HG02763 (cell line): ENCODE data around the gene SLC10A7.
A peak's percentile ranks its signal among the peaks of the same experiment; 100 is the strongest.
"Not testable (repeated sequence)": the region's sequence is repeated elsewhere in the genome, so short reads cannot be mapped to it uniquely, and the experiment has no call there.

Experiments
- ATAC-seq: cut with Tn5 transposase; IDR thresholded peaks from one replicate; pipeline ENCODE4 v1.9.1; 2021; ENCODE audit warnings: mild to moderate bottlenecking, moderate library complexity; ENCODE audit not compliant: unreplicated experiment

The SLC10A7 gene

GRCh38 chr4:146367347-146367746, 154.4 kb downstream of the SLC10A7 start:
- ATAC-seq, result no peak

DNA sequence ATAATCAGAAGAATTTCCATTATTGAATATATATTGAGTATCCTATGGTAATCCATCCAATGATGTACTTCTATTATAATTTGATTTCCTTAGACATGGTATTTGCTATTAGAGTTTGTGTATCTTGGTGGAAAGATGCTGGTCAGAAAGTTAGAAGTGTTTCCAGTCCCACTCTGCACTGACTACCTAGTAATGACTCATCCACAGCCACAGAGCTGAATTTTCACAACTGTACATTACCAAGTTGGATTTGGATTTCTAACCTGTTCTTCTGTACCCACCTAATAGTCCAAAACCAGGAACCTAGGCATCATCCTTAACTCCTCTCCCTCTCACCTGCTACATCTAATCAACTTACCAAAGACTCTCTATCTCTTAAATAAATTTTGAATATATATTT, 162.0 kb downstream of the SLC10A7 start:
- no peak for ATAC-seq

GRCh38 chr4:146350114-146350513, 171.6 kb downstream of the SLC10A7 start:
- not testable (repeated sequence) for ATAC-seq

- no peak for ATAC-seq
These were observed 172.4 kb downstream of the SLC10A7 start for GRCh38 chr4:146349306-146349705.

DNA sequence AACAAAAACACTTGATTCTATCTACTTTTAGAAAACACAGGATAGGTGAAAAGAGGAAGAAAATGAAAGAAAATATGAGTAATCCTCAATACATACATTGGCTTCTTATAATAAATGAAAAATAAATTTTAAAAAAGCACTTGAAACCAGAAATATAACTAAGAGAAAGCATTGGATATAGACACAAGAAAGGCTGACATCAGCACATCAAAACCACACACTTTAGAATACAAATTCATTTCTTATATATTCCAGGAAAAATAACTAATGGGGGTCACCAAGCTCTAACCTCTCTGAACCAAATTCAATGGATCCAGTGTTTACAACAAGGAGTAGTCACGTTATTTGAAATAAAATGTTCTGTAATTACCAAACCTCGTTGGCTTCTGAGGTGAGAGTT, 173.9 kb downstream of the SLC10A7 start:
- ATAC-seq, result no peak

DNA sequence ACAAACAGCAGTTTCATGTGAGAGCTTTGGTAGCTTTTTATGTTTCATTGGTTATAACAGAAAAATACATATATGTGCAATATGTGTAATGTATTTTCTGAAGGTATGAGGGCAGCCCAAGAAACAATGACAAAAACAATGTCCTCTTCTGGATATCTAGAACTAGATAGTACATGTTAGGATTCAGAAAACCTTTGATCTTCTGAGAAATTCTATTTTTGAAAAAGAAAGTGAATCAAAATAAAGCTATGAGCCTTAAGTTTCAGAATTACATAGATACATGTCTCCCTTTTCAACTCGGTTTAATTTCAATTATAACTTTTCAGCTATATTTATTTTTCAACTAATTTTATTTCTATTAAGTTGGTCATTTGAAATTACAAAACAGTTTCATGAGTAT, 175.5 kb downstream of the SLC10A7 start:
- ATAC-seq, result no peak

DNA sequence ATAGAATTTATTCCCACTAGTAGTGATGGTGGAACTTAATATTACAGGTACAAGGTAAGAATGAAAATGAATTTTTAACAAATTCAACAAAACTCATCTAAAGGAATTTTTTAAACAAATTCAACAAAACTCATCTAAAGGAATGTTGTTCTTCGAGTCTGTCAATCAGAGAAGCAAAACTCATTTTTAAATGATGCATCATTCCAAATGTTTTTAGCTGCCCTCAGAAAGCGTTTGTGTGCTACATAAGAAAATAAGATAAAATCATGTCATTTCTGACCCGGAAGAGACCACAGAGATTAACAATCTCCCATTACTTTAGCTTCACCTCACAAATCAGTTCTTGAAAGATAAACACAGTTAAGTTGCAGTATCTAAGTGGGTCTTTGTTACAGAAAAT, 178.0 kb downstream of the SLC10A7 start:
- ATAC-seq, result no peak

DNA sequence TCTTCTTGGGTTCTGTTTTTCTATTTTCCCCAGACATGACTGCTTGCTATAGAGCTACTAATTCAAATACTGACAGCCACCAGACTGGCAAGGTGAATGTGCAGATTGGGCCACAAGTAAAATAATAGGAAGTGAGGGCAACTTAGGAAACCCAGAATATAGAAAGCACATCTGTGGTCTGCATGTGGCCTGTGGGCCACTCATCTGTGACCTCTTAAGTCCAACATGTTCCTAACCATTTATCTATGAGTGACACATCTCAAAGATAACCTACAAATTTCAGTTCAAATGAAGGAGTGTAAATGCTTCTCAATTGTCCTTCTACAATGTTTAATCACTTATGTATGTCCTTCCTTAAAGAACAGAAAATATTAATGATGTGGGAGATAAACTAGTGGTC, 178.5 kb downstream of the SLC10A7 start:
- peak; percentile 83 for ATAC-seq

GRCh38 chr4:146342600-146343192, 179.0 kb downstream of the SLC10A7 start:
- no peak for ATAC-seq

GRCh38 chr4:146340798-146341197, 180.9 kb downstream of the SLC10A7 start:
- no peak for ATAC-seq

- no peak for ATAC-seq
These were observed 183.2 kb downstream of the SLC10A7 start for GRCh38 chr4:146338512-146338911.

GRCh38 chr4:146336410-146336807, 185.3 kb downstream of the SLC10A7 start:
- no peak for ATAC-seq

- ATAC-seq, result no peak
These were observed 185.9 kb downstream of the SLC10A7 start for GRCh38 chr4:146335763-146336409.

GRCh38 chr4:146334862-146335449, 186.8 kb downstream of the SLC10A7 start:
- no peak for ATAC-seq

DNA sequence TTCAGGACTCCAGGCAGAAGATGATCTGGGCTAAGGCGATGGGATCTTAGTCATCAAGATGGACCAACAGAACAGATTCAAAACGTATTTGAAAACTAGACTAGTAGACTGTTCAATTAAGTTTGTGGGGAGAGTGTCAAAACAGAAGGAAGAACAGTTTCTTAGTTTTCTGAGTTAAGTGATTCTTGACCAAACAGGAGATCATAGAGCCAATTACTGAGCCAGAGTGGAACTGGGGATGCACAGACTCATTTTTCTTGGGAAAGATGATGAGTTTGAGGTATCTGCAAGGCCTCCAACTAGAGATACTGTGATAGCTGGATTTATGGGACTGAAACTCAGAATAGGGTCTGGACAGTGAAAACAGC, 187.9 kb downstream of the SLC10A7 start:
- no peak for ATAC-seq

DNA sequence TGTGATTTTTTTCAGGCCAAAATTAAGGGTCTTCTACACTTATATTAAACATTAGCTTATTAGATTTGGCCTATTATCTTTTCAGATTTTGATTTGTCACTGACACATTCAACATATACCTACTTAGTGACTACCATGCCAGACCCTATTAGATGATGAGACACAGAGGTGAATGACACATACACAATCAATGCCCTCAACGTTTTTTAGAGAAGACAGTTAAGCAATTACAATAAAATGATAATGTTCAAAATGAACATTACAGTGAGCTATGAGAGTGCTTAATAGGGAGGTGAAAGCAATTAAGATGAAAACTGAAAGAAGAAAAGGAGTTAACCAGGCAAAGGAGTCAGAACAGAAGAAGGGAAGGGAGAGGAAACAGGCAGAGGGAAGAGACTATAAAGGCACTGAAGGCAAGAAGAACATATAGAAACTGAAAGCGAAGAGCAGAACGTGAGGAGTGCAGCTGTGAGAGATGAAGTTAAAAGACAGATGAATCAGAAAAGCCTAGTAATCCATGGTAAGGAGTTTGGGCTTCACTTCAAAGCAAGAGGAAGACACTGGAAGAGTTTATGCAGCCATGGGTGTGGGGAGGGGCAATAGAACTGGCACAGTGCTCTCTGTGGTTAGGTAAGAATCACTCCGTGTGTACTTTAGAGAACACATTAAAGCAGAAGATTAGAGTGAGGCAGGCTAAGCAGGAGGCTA, 188.4 kb downstream of the SLC10A7 start:
- ATAC-seq, result peak; percentile 81

GRCh38 chr4:146330392-146330791, 191.3 kb downstream of the SLC10A7 start:
- no peak for ATAC-seq

DNA sequence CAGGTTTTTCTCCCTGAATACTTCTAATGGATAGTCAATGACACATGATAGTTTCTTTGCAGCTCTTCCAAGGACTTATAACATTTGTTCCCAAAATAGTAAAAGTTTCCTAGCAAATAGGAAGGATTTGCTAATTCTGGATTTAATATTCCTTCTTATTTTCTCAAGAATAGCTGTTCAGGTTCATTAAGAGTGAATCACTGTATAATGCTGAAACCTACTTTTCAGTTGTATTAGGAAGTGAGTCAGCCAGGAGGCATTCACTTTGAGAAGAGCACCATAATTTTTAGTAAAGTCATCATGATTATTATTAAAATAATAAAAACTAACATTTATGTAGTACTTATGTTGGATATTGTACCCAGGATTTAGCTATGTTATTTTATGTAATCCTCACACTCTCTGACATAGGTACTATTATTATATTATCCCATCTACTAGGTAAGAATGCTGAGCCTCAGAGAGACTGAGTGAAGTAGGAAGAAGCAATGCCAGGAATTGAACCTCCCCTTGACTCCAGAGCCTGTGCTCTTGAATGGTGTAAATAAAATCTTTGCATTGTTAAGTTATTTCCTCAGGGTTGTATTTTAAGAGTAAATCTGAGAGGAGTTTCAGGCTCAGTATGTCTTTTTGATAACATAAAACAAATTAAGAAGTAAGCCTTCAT, 192.6 kb downstream of the SLC10A7 start:
- ATAC-seq, result no peak

GRCh38 chr4:146327859-146328650, 193.7 kb downstream of the SLC10A7 start:
- no peak for ATAC-seq

DNA sequence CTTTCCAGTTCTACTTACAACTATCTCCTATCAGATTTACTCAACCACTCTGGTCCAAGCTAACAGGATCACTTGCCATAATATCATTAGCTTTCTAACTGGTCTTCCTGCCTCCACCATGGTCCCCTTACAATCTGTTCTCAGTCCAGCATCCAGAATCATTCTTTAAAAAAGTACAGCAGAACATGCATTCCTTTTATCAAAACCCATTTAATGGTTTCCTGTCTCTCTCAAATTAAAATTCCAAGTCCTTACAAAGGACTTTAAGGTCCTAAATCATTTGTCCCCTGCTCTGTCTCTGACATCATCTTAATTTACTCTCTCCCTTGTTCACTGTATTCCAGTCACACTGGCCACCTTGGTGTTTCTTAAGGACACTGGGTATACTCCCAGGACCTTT, 202.8 kb downstream of the SLC10A7 start:
- ATAC-seq, result no peak

DNA sequence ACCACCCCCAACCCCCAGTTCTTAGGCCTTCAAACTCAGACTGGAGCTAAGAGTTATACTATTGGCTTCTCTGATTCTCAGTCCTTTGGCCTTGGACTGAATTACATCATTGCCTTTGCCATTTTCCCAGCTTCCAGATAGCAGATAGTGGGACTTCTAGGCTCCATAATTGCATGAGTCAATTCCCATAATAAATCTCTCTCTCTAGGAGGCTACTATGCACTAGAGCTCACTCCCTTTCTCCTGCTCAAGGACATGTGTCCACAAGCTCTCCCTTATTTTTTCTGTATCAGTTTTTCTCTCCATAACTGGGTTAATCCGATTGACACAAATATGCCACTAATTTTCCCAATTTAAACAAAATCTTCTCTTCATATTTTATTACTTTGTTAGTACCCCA, 204.0 kb downstream of the SLC10A7 start:
- no peak for ATAC-seq
